Endothelial cell (in vitro differentiated cells): ENCODE data around the gene EIF4G3. TPM values are rescaled to one million over a fixed set of nuclear protein-coding genes. Genes with fewer than 3 reads are reported as not detected.

ENCODE experiments used
- DNase-seq: peaks from one replicate; pipeline ENCODE4 v3.0.0; 2021; ENCODE audit warnings: low spot score
- H3K27ac Mint-ChIP-seq: one replicate; pipeline ENCODE4 v1.8.0; 2021; ENCODE audit warnings: mixed read lengths, inconsistent platforms; ENCODE audit not compliant: unreplicated experiment
- H3K27me3 Mint-ChIP-seq: one replicate; pipeline ENCODE4 v1.8.0; 2021; ENCODE audit warnings: mild to moderate bottlenecking, moderate library complexity, mixed read lengths, inconsistent platforms; ENCODE audit not compliant: unreplicated experiment
- H3K36me3 Mint-ChIP-seq: one replicate; pipeline ENCODE4 v1.8.0; 2021; ENCODE audit warnings: mild to moderate bottlenecking, low read depth, mixed read lengths, inconsistent platforms; ENCODE audit not compliant: unreplicated experiment
- H3K4me1 Mint-ChIP-seq: one replicate; pipeline ENCODE4 v1.8.0; 2021; ENCODE audit warnings: mild to moderate bottlenecking, mixed read lengths, inconsistent platforms; ENCODE audit not compliant: unreplicated experiment
- H3K4me3 Mint-ChIP-seq: one replicate; pipeline ENCODE4 v1.8.0; 2021; ENCODE audit warnings: mild to moderate bottlenecking, mixed read lengths, inconsistent platforms; ENCODE audit not compliant: unreplicated experiment
- H3K9me3 Mint-ChIP-seq: one replicate; pipeline ENCODE4 v1.8.0; 2021; ENCODE audit warnings: mixed read lengths, inconsistent platforms; ENCODE audit not compliant: unreplicated experiment
- total RNA-seq: library from RNA; stranded (reverse); fragmentation: NEBNext Ultra II Directional; extraction: Animal tissue kit (Norgen Biotek cat#: 25700); gene quantifications from one replicate; pipeline ENCODE4 v1.2.1, GENCODE V29; 2021; ENCODE audit not compliant: unreplicated experiment
- TF ChIP-seq, protein P1 (sequence below): fragments of 200-600 bp; sonication (generic); IDR thresholded peaks from one replicate; pipeline ENCODE4 v1.5.0; 2021; ENCODE audit warnings: antibody characterized with exemption; ENCODE audit not compliant: unreplicated experiment

Gene EIF4G3
- total RNA-seq, 1 donor from 2014 or later, result 87.6 TPM

- no peak overlapping the region for H3K27ac Mint-ChIP-seq
- peaks cover 29% of the 10 kb centered on the region for H3K36me3 Mint-ChIP-seq
- H3K4me3 Mint-ChIP-seq, result peak overlapping the region; percentile 12
- H3K27me3 Mint-ChIP-seq, result no peaks in the 10 kb centered on the region
- peaks cover 12% of the 10 kb centered on the region for H3K4me1 Mint-ChIP-seq
- no peaks in the 10 kb centered on the region for H3K9me3 Mint-ChIP-seq
- DNase-seq, result no peak
- TF ChIP-seq, protein P1, sequence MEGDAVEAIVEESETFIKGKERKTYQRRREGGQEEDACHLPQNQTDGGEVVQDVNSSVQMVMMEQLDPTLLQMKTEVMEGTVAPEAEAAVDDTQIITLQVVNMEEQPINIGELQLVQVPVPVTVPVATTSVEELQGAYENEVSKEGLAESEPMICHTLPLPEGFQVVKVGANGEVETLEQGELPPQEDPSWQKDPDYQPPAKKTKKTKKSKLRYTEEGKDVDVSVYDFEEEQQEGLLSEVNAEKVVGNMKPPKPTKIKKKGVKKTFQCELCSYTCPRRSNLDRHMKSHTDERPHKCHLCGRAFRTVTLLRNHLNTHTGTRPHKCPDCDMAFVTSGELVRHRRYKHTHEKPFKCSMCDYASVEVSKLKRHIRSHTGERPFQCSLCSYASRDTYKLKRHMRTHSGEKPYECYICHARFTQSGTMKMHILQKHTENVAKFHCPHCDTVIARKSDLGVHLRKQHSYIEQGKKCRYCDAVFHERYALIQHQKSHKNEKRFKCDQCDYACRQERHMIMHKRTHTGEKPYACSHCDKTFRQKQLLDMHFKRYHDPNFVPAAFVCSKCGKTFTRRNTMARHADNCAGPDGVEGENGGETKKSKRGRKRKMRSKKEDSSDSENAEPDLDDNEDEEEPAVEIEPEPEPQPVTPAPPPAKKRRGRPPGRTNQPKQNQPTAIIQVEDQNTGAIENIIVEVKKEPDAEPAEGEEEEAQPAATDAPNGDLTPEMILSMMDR, result no peak
Measured at GRCh38 chr1:21160263-21160796, 16.4 kb downstream of the EIF4G3 start.

GRCh38 chr1:21157868-21158267 is 18.8 kb downstream of the EIF4G3 start:
- no peak for DNase-seq
- Mint-ChIP-seq H3K36me3 (peaks cover 21% of the 10 kb centered on the region), H3K4me1 (peaks cover 12% of the 10 kb centered on the region), H3K4me3 (no peak overlapping the region), H3K27me3 (no peaks in the 10 kb centered on the region), H3K27ac (no peak overlapping the region), H3K9me3 (no peaks in the 10 kb centered on the region)
- TF ChIP-seq, protein P1, result no peak

DNA sequence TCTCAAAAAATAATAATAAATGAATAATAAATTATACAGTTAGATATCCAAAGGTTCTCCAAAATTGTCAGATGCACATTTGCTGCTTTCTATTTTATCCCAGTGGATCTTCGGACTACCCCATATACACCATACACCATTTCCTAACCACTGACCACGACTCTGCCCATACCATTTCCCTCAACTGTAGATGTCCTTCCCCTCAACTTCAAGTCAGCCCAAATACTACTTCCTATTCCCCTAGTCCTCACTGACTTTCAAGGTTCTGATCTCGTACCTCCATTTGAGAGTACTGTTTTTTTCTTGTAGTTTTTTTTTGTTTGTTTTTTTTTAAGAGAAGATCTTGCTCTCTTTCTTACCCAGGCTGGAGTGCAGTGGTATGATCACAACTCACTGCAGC is 19.6 kb downstream of the EIF4G3 start:
- Mint-ChIP-seq H3K4me1 (peaks cover 12% of the 10 kb centered on the region), H3K27me3 (no peaks in the 10 kb centered on the region), H3K36me3 (peaks cover 20% of the 10 kb centered on the region), H3K27ac (no peak overlapping the region), H3K9me3 (no peaks in the 10 kb centered on the region), H3K4me3 (no peak overlapping the region)
- TF ChIP-seq, protein P1, result no peak
- DNase-seq, result no peak

GRCh38 chr1:21156019-21156418 is 20.7 kb downstream of the EIF4G3 start:
- peak overlapping the region; percentile 13 for H3K27ac Mint-ChIP-seq
- no peaks in the 10 kb centered on the region for H3K9me3 Mint-ChIP-seq
- H3K4me3 Mint-ChIP-seq, result no peak overlapping the region
- no peak for DNase-seq
- H3K27me3 Mint-ChIP-seq, result no peaks in the 10 kb centered on the region
- H3K36me3 Mint-ChIP-seq, result peaks cover 17% of the 10 kb centered on the region
- TF ChIP-seq, protein P1, result no peak
- H3K4me1 Mint-ChIP-seq, result peaks cover 12% of the 10 kb centered on the region

- TF ChIP-seq, protein P1, result no peak
- peaks cover 13% of the 10 kb centered on the region for H3K36me3 Mint-ChIP-seq
- H3K27ac Mint-ChIP-seq, result no peak overlapping the region
- H3K4me3 Mint-ChIP-seq, result no peak overlapping the region
- H3K9me3 Mint-ChIP-seq, result no peaks in the 10 kb centered on the region
- peaks cover 20% of the 10 kb centered on the region for H3K4me1 Mint-ChIP-seq
- no peaks in the 10 kb centered on the region for H3K27me3 Mint-ChIP-seq
- no peak for DNase-seq
Measured at GRCh38 chr1:21154717-21155116, 22.0 kb downstream of the EIF4G3 start.
